HG02970 (cell line): Measurements from ENCODE around the gene E4F1.
"Not testable (repeated sequence)": the region's sequence is repeated elsewhere in the genome, so short reads cannot be mapped to it uniquely, and the experiment has no call there.

Source experiments
- ATAC-seq: cut with Tn5 transposase; IDR thresholded peaks from one replicate; pipeline ENCODE4 v1.9.1; 2021; ENCODE audit warnings: mild to moderate bottlenecking, moderate library complexity, moderate number of reproducible peaks; ENCODE audit not compliant: unreplicated experiment, low FRiP score

The E4F1 gene

GRCh38 chr16:2229091-2229490 lies 5.7 kb downstream of the E4F1 start:
- ATAC-seq = no peak

- no peak for ATAC-seq
These were observed 6.3 kb downstream of the E4F1 start for GRCh38 chr16:2229632-2230250.

GRCh38 chr16:2230376-2230775 lies 7.0 kb downstream of the E4F1 start:
- ATAC-seq = no peak

- ATAC-seq = no peak
These were observed 7.9 kb downstream of the E4F1 start for GRCh38 chr16:2231016-2231931.

- no peak for ATAC-seq
These were observed 9.0 kb downstream of the E4F1 start for GRCh38 chr16:2232094-2232990.

GRCh38 chr16:2233046-2233775 lies 9.8 kb downstream of the E4F1 start:
- no peak for ATAC-seq

- no peak for ATAC-seq
These were observed 10.8 kb downstream of the E4F1 start for GRCh38 chr16:2233872-2234812.

- no peak for ATAC-seq
These were observed 11.4 kb downstream of the E4F1 start for GRCh38 chr16:2234813-2235170.

GRCh38 chr16:2235234-2235651 lies 11.9 kb downstream of the E4F1 start:
- ATAC-seq = no peak

GRCh38 chr16:2235695-2236336 lies 12.4 kb downstream of the E4F1 start:
- no peak for ATAC-seq

- ATAC-seq = no peak
These were observed 13.1 kb downstream of the E4F1 start, which contains the start of gene DNASE1L2 for GRCh38 chr16:2236337-2237101. DNASE1L2 (plus strand) TSS chr16:2236444; CDS start chr16:2236817, 373 bp downstream.

GRCh38 chr16:2237102-2237482 lies 13.7 kb downstream of the E4F1 start:
- ATAC-seq = no peak

- no peak for ATAC-seq
These were observed 14.2 kb downstream of the E4F1 start for GRCh38 chr16:2237493-2238149.

GRCh38 chr16:2238150-2238837 lies 14.9 kb downstream of the E4F1 start:
- ATAC-seq = no peak

GRCh38 chr16:2238838-2239675 lies 15.7 kb downstream of the E4F1 start:
- no peak for ATAC-seq

- ATAC-seq = not testable (repeated sequence)
These were observed 16.9 kb downstream of the E4F1 start for GRCh38 chr16:2240331-2240730.
